Small intestine (tissue), 7 donors: ENCODE data around the gene QDPR. TPM values are rescaled to one million over a fixed set of nuclear protein-coding genes. Genes with fewer than 3 reads are reported as not detected.
A peak's percentile ranks its signal among the peaks of the same experiment; 100 is the strongest.

Source experiments
- DNase-seq, 2 donors: peaks; one replicate each; pipeline versions ENCODE4 v3.0.0 to v3.0.0-alpha.2; 2013
- FAIRE-seq: peaks from 2 replicates; lab custom pipeline; 2012; peaks lifted over from hg19 to GRCh38; lab: Jason Lieb, UNC
- H3K27ac ChIP-seq, 3 donors: one replicate each; pipeline ENCODE4 v1.5.1; 2013; ENCODE audit warnings: low read length in 2 of 3, mild to moderate bottlenecking in 2 of 3, control low read depth in 1 of 3, inconsistent platforms in 1 of 3, low read depth in 1 of 3, moderate library complexity in 1 of 3
- H3K27me3 ChIP-seq, 3 donors: one replicate each; pipeline ENCODE4 v1.6.1; 2013; ENCODE audit warnings: low read length in 3 of 3, inconsistent platforms in 1 of 3; ENCODE audit not compliant: control insufficient read depth in 3 of 3, insufficient read depth in 3 of 3
- H3K36me3 ChIP-seq, 3 donors: one replicate each; pipeline ENCODE4 v1.6.1; 2013; ENCODE audit warnings: low read length in 3 of 3, inconsistent platforms in 1 of 3, low read depth in 1 of 3, mild to moderate bottlenecking in 1 of 3, moderate library complexity in 1 of 3; ENCODE audit not compliant: control insufficient read depth in 3 of 3, insufficient read depth in 2 of 3
- H3K4me1 ChIP-seq, 3 donors: one replicate each; pipeline ENCODE4 v1.6.1; 2013; ENCODE audit warnings: low read length in 2 of 3, inconsistent platforms in 1 of 3, low read depth in 1 of 3, mild to moderate bottlenecking in 1 of 3, moderate library complexity in 1 of 3; ENCODE audit not compliant: control insufficient read depth in 3 of 3, insufficient read depth in 2 of 3
- H3K4me3 ChIP-seq, 3 donors: one replicate each; pipeline ENCODE4 v1.5.1; 2013; ENCODE audit warnings: low read length in 3 of 3, control low read depth in 1 of 3, inconsistent platforms in 1 of 3, low read depth in 1 of 3, mild to moderate bottlenecking in 1 of 3, moderate library complexity in 1 of 3
- H3K9me3 ChIP-seq, 2 donors: one replicate each; pipeline ENCODE4 v1.6.1; 2013; ENCODE audit warnings: low read depth in 1 of 2, low read length in 1 of 2; ENCODE audit not compliant: control insufficient read depth in 2 of 2, insufficient read depth in 1 of 2
- WGBS, 3 donors: extraction: QIAGEN DNeasy Blood & Tissue Kit; methylation state at CpG; one replicate each; pipeline ENCODE4 v1.1.7; 2013; 5-methylcytosine and 5-hydroxymethylcytosine counted together
- polyA plus RNA-seq, 4 donors: library from polyadenylated mRNA; stranded (reverse) in 3 of 4; unstranded in 1 of 4; fragments of 200-250 nt in 3 of 4; fragments of 120-200 nt in 1 of 4; gene quantifications; one replicate each; pipeline versions ENCODE4 v1.2.1 to v1.2.3, GENCODE V29; 2013
- donor health status: healthy with polysubstance abuse.
- donor health status: control.
- donor health status: control.
- donor health status: Bipolar disorder and iron deficiency.
- donor health status: healthy.

The QDPR gene
- polyA plus RNA-seq, 4 donors, result 31.6 to 80.9 (median 39.0) TPM

GRCh38 chr4:17477774-17478472 lies 34.0 kb downstream of the QDPR start:
- H3K4me1 ChIP-seq, result peaks cover 0 to 12% (median 0%) of the 10 kb centered on the region in 3 donors
- H3K27ac ChIP-seq, result no peak overlapping the region
- peaks cover 0 to 4% (median 0%) of the 10 kb centered on the region in 3 donors for H3K36me3 ChIP-seq
- FAIRE-seq (no peak), DNase-seq (peak in 1 of 2 donors; percentile 22)
- peaks cover 0 to 17% of the 10 kb centered on the region in 2 donors for H3K9me3 ChIP-seq
- H3K27me3 ChIP-seq, result no peaks in the 10 kb centered on the region
- 63 to 76% (median 71%) methylated on average over 9 of the region's 9 CpGs for WGBS, 3 donors
- no peak overlapping the region for H3K4me3 ChIP-seq

DNA sequence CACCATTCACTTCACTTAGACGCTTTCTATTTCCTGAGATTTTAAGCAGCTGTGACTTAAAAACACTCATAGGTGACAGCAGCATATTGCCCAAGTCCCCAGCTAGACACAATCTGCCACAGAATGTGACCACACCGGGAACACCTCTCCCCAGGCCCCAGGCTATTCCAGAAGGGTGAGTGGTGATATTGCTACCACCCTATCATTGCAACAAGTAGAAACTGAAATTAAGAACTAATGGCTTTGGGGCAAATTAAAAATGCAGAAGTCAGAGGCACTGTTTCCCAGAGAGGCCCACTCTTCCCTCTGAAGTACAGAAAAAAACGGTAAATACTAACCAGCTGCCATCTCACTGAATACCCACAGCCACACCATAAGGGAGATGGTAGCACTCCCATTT lies 35.0 kb downstream of the QDPR start:
- 66 to 85% (median 84%) methylated on average over 3 of the region's 3 CpGs for WGBS, 3 donors
- Histone ChIP-seq H3K4me3 (no peak overlapping the region), H3K36me3 (peaks cover 0 to 2% (median 0%) of the 10 kb centered on the region in 3 donors), H3K9me3 (peaks cover 0 to 10% of the 10 kb centered on the region in 2 donors), H3K27ac (no peak overlapping the region), H3K4me1 (peaks cover 0 to 12% (median 0%) of the 10 kb centered on the region in 3 donors), H3K27me3 (no peaks in the 10 kb centered on the region)
- no peak for DNase-seq
- FAIRE-seq, result no peak

GRCh38 chr4:17475481-17475880 lies 36.4 kb downstream of the QDPR start:
- H3K9me3 ChIP-seq, result peaks cover 0 to under 1% of the 10 kb centered on the region in 2 donors
- no peak overlapping the region for H3K27ac ChIP-seq
- H3K36me3 ChIP-seq, result no peaks in the 10 kb centered on the region
- H3K4me3 ChIP-seq, result no peak overlapping the region
- DNase-seq (no peak), FAIRE-seq (no peak)
- H3K4me1 ChIP-seq, result peaks cover 0 to 4% (median 0%) of the 10 kb centered on the region in 3 donors
- H3K27me3 ChIP-seq, result no peaks in the 10 kb centered on the region

DNA sequence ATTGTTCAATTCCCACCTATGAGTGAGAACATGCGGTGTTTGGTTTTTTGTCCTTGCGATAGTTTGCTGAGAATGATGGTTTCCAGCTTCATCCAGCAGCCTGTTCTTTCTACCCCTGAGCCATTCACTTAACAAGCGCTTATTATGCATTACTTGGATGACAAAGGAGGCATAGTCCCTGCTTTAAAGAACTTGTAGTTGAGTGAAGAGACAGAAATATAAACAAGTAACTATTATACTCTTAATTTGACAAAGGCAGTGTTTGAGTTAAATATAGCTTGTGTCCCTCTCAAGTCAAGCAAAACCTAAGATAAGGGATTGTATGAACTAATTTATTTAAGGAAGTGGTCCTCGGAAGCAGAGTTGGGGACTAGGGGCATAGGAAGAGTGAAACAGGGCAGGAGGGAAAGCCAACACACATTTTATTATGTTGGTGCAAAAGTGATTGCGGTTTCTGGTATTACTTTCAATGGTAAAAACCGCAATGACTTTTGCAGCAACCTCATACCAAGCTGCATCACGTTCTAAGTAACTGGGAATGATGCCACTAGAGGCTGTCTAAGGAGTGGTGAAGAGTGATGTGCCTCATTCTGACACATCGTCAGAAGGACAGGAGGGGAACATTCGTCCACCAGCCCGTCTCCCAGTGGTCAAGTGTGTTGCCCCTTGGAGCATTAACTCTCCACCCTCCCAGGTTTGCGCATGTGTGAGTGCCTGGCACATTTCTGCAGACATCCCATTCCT lies 41.8 kb downstream of the QDPR start:
- Histone ChIP-seq H3K4me3 (no peak overlapping the region), H3K9me3 (peaks cover 0 to 3% of the 10 kb centered on the region in 2 donors), H3K36me3 (no peaks in the 10 kb centered on the region), H3K27me3 (no peaks in the 10 kb centered on the region), H3K27ac (no peak overlapping the region), H3K4me1 (no peaks in the 10 kb centered on the region)
- 79 to 83% (median 80%) methylated on average over 11 of the region's 11 CpGs for WGBS, 3 donors
- no peak for FAIRE-seq
- DNase-seq, result no peak

GRCh38 chr4:17468619-17469221 lies 43.2 kb downstream of the QDPR start:
- Histone ChIP-seq H3K4me3 (no peak overlapping the region), H3K27me3 (no peaks in the 10 kb centered on the region), H3K4me1 (no peaks in the 10 kb centered on the region), H3K9me3 (peaks cover 0 to 3% of the 10 kb centered on the region in 2 donors), H3K36me3 (no peaks in the 10 kb centered on the region), H3K27ac (no peak overlapping the region)
- no peak for FAIRE-seq
- whole genome bisulfite sequencing, 3 donors, result 42 to 63% (median 57%) methylated on average over 9 of the region's 9 CpGs
- peak; percentile 12 to 21 for DNase-seq

GRCh38 chr4:17463606-17464005 lies 48.3 kb downstream of the QDPR start:
- DNase-seq (no peak), FAIRE-seq (no peak)
- Histone ChIP-seq H3K4me3 (no peak overlapping the region), H3K9me3 (peaks cover 0 to 6% of the 10 kb centered on the region in 2 donors), H3K27me3 (no peaks in the 10 kb centered on the region), H3K27ac (no peak overlapping the region), H3K36me3 (no peaks in the 10 kb centered on the region), H3K4me1 (no peaks in the 10 kb centered on the region)
- WGBS, 3 donors, result 77 to 92% (median 90%) methylated on average over 1 of the region's 1 CpG

- H3K9me3 ChIP-seq, result peaks cover 0 to 4% of the 10 kb centered on the region in 2 donors
- no peak overlapping the region for H3K27ac ChIP-seq
- H3K4me1 ChIP-seq, result no peaks in the 10 kb centered on the region
- H3K36me3 ChIP-seq, result no peaks in the 10 kb centered on the region
- DNase-seq (no peak), FAIRE-seq (no peak)
- H3K4me3 ChIP-seq, result no peak overlapping the region
- WGBS, 3 donors, result 18 to 31% (median 23%) methylated on average over 1 of the region's 1 CpG
- H3K27me3 ChIP-seq, result no peaks in the 10 kb centered on the region
Measured at GRCh38 chr4:17450269-17450804, 61.6 kb downstream of the QDPR start.

DNA sequence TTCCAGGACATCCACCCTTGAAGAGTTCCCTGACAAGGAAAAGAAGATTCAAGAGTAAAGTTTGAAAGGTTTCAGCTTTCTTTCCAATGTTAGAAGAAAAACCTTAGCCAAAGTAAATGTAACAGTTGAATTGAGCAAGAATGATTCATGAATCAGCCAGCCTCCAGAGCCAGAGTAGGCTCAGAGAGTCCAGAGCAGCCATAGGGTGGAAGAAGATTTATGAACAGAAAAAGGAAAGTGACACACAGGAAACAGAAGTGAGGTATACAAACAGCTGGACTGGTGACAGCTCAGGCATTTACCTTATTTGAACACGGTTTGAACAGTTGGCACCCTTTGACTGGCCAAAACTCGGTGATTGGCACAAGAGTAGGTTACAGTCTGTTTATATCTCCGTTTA lies 63.2 kb downstream of the QDPR start:
- no peak for FAIRE-seq
- H3K9me3 ChIP-seq, result no peaks in the 10 kb centered on the region
- no peak for DNase-seq
- no peak overlapping the region for H3K27ac ChIP-seq
- H3K4me3 ChIP-seq, result no peak overlapping the region
- H3K36me3 ChIP-seq, result no peaks in the 10 kb centered on the region
- WGBS, 3 donors, result 47 to 61% (median 51%) methylated on average over 3 of the region's 3 CpGs
- no peaks in the 10 kb centered on the region for H3K27me3 ChIP-seq
- no peaks in the 10 kb centered on the region for H3K4me1 ChIP-seq
